Fibroblast of skin of abdomen (primary cell): ENCODE measurements around the gene KAT14.
"Not testable (repeated sequence)": the region's sequence is repeated elsewhere in the genome, so short reads cannot be mapped to it uniquely, and the experiment has no call there.

Source experiments
- DNase-seq: peaks from one replicate; pipeline ENCODE4 v3.0.0-alpha.2; 2013

KAT14 gene

GRCh38 chr20:18224968-18225568 lies 87.4 kb downstream of the KAT14 start:
- DNase-seq, result peak; percentile 44

- DNase-seq, result no peak
Observed at GRCh38 chr20:18225632-18226031, 88.0 kb downstream of the KAT14 start.

- not testable (repeated sequence) for DNase-seq
Observed at GRCh38 chr20:18226741-18227140, 89.1 kb downstream of the KAT14 start.

- DNase-seq, result no peak
Observed at GRCh38 chr20:18233408-18233943, 95.8 kb downstream of the KAT14 start.
